Endothelial cell of umbilical vein (primary cell): ENCODE data around the gene FOLR3.

Experiments
- EZH2 ChIP-seq: IDR thresholded peaks from 2 replicates; pipeline ENCODE4 v1.6.1; 2012; ENCODE audit warnings: borderline replicate concordance, low read depth, mild to moderate bottlenecking, moderate library complexity, low read length, inconsistent platforms; ENCODE audit not compliant: severe bottlenecking
- FOS ChIP-seq: IDR thresholded peaks from 2 replicates; pipeline ENCODE4 v1.6.1; 2011; ENCODE audit warnings: mild to moderate bottlenecking, low read length, moderate library complexity, borderline replicate concordance; ENCODE audit not compliant: insufficient read depth
- MAX ChIP-seq: IDR thresholded peaks from 2 replicates; pipeline ENCODE4 v1.6.1; 2011; ENCODE audit not compliant: insufficient read depth, insufficient read length
- POLR2A ChIP-seq: IDR thresholded peaks from 2 replicates; pipeline ENCODE4 v1.6.1; 2012; ENCODE audit warnings: low read depth, mild to moderate bottlenecking, control low read depth, low read length
- POLR2AphosphoS5 ChIP-seq: IDR thresholded peaks from 2 replicates; pipeline ENCODE4 v1.6.1; 2012; ENCODE audit warnings: low read depth, mild to moderate bottlenecking, control low read depth, low read length, moderate library complexity; ENCODE audit not compliant: insufficient read depth
- TF ChIP-seq, protein P1 (sequence below), 2 donors: IDR thresholded peaks; 1 replicate in 1 of 2; 2 replicates in 1 of 2; pipeline ENCODE4 v1.5.1; 2011; ENCODE audit warnings: low read length in 2 of 2, mild to moderate bottlenecking in 2 of 2, moderate library complexity in 2 of 2, control low read depth in 1 of 2, inconsistent platforms in 1 of 2, low read depth in 1 of 2; ENCODE audit not compliant: insufficient read depth in 1 of 2; ENCODE audit errors: extremely low read depth in 1 of 2

DNA sequence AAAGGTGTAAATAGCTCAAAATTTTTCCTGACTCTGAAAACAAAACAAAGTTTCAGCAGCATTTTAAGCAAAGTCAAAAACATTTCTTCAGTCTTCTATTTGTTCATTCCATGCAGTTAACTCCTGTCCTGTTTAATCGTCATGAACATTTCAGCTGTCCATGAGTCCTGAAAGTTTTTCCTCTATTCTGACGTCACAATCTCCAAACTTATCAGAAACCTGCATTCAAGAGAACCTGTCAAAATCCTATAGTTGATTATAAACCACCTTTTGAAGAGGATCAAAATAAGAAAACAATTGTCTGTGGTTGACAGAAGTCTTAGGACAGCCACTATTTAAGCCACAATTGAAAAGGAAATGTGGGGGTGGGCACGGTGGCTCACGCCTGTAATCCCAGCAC is 15.4 kb downstream of the FOLR3 start:
- TF ChIP-seq POLR2AphosphoS5 (no peak), POLR2A (no peak), FOS (no peak), EZH2 (no peak), MAX (no peak)
- TF ChIP-seq, protein P1, sequence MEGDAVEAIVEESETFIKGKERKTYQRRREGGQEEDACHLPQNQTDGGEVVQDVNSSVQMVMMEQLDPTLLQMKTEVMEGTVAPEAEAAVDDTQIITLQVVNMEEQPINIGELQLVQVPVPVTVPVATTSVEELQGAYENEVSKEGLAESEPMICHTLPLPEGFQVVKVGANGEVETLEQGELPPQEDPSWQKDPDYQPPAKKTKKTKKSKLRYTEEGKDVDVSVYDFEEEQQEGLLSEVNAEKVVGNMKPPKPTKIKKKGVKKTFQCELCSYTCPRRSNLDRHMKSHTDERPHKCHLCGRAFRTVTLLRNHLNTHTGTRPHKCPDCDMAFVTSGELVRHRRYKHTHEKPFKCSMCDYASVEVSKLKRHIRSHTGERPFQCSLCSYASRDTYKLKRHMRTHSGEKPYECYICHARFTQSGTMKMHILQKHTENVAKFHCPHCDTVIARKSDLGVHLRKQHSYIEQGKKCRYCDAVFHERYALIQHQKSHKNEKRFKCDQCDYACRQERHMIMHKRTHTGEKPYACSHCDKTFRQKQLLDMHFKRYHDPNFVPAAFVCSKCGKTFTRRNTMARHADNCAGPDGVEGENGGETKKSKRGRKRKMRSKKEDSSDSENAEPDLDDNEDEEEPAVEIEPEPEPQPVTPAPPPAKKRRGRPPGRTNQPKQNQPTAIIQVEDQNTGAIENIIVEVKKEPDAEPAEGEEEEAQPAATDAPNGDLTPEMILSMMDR (IDR thresholded peaks at IDR 0.05; ENCODE audit: extremely low read depth in 1 of 2, insufficient read depth in 1 of 2, low read depth in 1 of 2, low read length in 2 of 2) = no peak
